Embryonic facial prominence (tissue), 1 donor: Measurements from ENCODE around the gene SPATA4.
"Not testable (repeated sequence)": the region's sequence is repeated elsewhere in the genome, so short reads cannot be mapped to it uniquely, and the experiment has no call there.

Experiments used
- DNase-seq: peaks from one replicate; pipeline ENCODE4 v3.0.0-alpha.2; 2016; ENCODE audit errors: extremely low spot score

Gene SPATA4

DNA sequence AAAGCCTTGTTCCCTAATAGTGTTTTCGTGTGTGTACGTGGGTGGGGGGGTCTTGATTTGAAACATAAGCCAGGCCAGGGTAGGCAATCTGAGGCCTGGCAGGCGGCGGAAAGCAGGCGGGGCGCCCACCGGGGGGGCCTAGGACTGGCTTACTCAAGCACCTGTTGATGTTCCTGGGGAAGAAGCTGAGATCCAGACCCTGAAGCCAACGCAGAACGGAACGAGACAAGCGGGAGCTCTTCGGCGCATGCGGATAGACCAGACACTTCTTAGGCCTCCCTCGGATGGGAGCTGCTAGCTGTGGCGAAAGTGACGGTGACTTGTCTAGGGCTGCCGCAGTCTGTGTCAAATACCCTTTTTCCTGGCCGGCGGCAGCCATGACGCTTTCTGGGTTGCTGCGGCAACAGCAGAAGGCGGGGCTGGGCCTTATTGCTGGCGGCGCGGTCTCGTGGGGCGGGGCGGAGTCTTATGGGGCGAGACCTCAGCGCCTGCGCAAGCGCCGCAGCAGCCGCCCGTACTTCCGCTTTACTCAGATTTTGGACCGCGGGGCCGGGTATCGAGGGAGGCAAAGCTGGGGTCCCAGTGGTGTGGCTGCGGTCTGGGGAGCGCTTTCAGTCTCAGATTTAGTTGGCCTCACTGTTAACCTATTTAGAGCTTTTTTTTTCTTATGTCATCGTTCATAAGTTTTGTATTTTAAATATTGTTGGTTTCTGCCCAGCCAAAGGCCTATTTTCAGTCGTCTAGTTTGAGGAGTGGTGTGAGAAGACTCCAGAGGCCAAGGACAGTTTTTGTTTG lies at the start of gene SPATA4:
Gene SPATA4 (minus strand): TSS at position 402 of the 795 bp plus-strand sequence. CDS start 23 bp downstream, at position 379.
- DNase-seq = peak; percentile 86

DNA sequence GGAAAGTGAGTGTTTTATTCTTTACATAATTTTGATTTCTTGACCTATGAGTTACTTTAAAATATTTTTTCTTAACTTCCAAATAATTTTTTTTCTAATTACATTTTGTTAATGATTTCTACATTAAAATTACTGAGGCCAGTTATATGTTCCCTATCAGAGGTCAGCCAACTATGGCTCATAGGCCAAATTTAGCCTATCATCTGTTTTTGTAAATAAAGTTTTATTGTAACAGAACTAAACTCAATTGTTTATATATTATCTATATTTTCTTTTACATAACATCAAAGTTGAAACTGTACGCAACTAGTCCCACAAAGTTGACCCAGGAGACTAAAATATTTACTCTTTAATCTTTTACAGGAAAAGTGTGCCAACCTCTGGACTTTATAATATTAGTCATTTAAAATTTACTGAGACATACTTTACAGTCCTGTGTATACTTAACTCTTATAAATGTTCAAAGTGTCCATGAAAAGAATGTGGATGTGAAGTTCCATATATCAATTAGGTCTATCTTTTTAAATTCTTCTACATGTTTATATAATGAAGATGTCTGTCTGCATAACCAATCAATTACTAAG lies 47.5 kb upstream of the SPATA4 start:
- DNase-seq = no peak

DNA sequence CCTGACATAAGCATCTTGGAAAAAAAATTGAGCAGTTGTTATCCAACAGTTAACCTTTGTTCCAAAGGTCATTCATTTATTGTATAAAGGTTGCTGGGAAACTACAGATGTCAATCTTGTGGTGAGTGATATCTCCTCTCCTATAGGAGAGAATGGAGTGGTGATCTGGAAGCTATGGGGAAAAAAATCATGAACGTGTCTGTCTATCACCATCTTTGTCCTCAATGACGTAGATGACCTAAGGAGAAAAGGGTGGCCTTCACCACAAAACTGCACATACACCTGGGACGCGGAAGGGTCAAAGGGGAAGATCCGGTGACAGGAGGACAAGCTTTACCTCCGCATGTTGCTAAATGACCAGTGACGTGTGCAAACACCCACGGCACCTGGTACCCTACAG lies 46.3 kb upstream of the SPATA4 start:
- no peak for DNase-seq

DNA sequence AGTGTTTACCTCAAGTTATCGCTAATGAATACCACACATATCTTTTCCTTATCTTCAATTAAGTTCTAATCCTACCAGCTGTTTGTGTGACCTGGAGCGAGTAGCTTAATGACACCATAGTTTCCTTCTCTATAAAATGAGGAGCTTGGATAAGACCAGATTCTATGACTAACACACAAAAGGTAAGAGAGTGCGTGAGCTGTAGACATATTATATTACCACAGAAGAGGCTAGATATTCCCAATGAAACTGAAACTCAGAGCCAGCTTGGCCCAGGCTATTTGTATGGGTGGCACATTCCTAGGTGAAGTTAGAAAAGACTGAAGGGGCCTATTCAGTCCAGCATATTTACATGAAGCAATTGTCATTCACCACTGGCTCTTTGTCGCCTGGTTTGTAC lies 43.4 kb upstream of the SPATA4 start:
- no peak for DNase-seq

DNA sequence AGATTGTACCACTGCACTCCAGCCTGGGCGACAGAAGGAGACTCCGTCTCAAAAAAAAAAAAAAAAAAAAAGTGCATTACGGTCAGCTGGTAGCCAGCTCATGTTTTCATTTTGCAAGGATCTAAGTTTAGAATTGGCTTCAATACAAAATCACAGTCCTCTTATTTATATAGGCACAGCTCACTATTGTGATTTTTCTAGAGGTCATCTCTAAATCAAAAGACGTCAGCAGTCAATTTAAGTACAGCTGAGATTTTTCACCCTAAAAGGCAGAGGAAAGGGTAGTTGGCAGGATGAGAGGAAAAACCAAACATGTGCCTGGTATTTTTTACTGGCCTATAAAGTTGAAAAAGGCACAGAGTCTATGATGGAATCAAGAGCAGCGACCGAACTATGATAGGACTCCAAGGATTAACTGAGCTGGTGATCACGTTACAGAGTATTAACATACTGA lies 42.8 kb upstream of the SPATA4 start:
- peak; percentile 7 for DNase-seq

DNA sequence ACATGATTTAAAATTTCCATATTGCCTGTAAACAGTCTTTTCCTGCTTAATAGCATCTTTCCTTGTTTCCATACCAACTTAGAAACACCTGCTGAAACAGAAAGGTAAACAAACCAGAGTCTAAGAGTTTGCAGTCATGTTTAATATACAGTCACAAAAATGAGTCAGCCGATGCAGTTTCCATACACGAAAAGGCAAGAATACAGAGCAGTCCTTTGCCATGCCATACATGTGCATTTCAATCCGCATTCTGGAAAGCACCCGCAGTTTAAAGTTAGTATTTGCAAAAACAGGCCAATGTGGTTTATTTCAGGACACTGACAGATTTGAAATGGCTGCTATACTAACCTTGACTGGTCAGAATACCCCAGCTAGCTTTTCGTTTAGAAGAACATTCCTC lies 41.6 kb upstream of the SPATA4 start:
- DNase-seq = no peak

DNA sequence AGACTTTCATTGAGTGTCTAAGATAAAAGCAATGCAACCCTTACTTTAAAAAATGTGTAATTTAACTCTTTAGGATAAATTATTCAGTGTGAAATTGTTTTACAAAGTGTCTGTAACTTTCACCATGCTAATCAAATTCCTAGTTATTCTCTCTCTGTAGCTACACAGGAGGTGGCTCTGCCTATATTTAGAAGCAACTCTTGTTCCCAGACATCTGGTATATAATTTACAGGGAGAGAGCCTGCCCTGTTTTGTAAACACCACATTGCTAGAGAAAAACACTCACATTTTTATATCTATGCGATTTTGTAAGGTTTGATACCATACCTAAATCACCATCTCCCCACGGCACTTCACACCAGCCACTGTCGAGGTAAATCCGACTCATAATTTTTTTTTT lies 35.5 kb upstream of the SPATA4 start:
- no peak for DNase-seq

DNA sequence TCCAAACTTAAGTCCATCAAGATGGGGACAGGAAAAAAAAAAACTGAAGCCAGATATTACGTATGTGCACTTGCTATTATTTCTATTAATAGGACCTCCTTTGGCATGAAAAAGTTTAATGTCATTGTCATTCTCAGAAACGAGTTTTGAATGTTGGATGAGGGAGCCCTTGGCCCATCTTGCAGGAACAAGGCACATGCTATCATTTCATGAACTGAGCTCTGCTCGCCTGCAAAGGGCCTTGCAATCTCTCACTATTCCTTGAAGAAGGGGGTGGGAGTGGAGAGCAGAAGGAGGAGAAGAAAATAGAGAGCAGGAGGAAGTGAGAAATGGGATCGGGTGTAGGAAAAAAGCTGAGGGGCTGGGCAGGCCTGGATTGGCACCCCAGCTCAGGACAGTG lies 34.3 kb upstream of the SPATA4 start:
- no peak for DNase-seq

DNA sequence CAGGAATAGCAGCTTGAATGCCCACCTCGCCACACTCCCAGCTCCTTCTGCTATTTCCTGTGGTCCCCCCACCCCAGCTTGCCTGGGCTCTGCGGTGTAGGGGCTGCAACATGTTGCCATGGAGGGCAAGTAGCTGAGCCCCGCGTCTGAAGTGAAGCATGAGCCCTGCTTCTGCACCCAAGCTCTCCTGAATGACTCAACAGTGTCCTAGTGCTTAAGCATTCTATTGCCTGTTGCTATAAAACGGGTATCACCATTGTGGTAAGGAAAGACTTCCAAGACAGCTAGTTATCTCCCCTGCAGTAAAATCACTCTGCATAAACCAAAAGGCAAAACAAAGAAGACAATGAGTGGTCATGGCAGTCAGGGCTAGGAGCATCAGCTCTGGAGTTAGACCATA lies 31.4 kb upstream of the SPATA4 start:
- no peak for DNase-seq

DNA sequence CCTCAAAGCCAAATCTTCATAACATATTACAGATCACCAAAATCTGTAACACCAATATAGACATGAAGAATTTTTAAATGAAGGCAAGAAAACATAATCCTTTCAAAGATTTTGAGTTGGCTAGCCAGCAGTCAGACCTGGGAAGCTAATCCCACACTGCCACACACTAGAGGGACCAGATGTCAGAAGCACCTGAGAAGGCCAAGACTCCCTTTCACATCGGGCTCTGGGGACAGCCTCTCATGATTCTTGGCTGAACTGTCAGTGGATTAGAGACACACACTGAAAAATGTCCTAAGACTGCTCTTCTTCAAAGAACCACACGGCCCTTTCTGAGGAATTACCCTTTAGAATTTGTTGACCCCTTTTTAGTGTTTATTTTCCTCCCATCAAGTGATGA lies 28.2 kb upstream of the SPATA4 start:
- no peak for DNase-seq

DNA sequence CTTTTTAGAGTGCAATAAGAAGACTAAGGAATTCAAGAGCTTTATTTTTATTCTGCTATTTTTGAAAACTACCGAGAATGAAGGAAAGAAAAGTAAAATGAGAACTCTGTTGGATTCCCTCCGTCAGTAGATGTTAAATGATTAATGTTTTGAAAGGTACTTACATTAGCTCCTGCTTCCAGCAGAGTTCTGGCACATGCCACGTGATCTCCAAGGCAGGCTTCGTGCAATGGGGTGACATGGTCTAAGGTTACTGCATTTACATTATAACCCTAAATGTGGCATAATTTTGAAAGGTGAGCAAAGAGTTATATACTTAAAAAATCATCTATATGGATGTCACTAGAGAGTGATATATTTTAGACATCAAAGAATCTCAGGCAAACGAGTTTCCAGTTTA lies 26.8 kb upstream of the SPATA4 start:
- no peak for DNase-seq

DNA sequence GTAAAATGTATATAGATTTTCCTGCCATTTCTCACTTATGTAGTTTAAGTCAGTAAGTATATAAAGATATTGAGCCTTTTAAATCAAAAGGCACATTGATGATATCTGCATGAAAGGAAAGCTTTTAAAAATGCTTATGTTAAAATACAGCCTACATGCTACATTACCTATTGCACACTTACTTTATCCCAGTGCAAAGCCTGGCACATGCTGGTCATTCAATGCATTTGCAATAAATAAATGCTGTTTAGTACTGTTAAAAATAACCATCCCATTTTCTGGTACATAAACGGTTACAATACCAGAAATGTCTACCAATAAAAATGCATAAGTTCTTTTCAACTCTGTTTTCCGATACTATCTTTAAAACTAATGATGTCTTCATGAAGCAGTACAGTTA lies 22.1 kb upstream of the SPATA4 start:
- no peak for DNase-seq

DNA sequence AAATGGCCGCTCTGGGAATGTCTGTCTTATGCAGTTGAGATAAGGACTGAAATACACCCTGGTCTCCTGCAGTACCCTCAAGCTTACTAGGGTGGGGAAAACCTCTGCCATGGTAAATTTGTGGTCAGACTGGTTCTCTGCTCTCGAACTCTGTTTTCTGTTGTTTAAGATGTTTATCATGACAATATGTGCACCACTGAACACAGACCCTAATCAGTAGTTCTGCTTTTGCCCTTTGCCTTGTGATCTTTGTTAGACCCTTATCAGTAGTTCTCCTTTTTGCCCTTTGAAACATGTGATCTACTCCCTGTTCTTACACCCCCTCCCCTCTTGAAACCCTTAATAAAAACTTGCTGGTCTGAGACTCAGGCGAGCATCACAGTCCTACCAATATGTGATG lies 17.0 kb upstream of the SPATA4 start:
- DNase-seq = not testable (repeated sequence)

DNA sequence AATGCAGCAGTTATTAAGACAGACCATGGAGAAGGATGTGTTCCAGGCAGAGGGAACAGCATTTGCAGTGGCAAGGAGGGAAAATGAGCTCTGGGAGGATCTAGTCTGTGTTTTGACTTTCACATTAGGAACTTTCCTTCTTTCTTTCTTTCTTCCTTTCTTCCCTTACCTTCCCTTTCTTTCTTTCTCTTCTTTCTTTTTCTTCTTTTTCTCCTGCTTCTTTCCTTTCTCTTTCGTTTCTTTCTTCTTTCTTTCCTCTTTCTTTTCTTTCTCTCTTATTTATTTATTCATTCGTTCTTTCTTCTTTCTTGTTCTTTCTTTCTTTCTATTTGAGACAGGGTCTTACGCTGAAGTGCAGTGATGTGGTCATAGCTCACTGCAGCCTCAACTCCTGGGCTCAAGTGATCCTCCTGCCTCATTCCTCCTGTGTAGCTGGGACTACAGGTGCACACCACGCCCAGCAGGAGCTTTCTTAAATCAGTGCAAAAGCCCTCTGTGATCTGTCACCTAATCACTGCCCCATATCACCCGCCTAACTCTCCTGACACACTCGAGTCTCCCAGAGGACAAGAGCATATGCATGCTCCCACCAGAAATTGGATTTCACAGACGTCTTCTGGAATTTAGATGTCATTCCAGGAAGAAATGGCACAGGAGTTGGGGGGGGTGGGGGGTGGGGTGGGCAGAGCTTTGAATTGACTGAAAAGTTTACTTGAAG lies 15.4 kb upstream of the SPATA4 start:
- DNase-seq = no peak

DNA sequence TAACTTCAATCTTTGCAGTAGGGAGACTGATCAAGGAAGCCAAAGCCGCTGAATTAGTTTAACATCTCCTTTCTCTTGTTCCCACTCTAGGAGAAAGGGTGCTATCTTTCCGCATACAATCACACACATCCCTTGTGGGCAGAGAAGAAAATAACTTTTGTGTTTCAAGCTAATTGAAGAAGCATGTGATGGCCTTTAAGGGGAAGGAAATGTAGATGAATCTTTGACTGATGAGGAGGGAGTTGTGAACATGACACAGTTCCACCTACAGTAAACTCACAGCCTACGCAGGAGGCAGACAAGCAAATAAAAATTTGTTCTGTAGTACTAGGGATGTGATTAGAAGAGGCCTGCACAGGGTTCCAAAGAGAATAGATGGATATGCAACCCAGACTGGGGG lies 14.7 kb upstream of the SPATA4 start:
- DNase-seq = no peak

DNA sequence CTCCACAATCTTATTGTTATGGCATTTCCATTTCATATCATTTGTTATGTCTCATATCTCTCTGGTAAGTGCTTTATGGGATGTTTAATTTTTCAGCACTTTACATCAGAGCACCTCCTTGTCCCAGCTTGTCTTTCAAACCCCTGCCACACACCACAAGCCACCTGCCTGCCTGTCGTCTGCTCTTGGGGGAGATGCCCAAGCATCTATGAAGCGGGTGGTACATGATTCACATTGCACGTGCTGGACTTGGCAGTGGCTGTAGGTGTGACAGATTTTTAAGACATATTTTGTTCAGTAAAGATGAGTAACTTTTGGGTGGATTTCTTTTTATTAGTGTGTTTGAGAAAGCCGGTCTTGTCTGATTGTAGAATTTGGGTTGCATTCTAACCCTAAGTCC lies 14.2 kb upstream of the SPATA4 start:
- DNase-seq = no peak

DNA sequence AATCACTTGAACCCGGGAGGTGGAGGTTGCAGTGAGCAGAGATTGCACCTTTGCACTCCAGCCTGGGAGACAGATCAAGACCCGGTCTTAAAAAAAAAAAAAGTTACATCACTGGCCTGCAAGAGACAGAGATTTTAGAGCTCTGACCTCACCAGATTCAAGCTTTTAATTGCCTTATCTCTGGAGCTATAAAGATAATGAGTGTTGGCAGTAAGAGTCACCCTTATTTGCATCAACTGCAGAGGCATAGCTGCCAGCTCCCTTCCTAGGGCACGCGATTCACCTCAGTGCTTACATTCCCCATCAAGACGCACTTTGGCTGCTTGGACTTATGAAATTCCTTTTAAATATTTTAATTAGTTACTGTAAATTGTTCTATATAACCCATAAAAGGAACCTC lies 12.5 kb upstream of the SPATA4 start:
- no peak for DNase-seq

DNA sequence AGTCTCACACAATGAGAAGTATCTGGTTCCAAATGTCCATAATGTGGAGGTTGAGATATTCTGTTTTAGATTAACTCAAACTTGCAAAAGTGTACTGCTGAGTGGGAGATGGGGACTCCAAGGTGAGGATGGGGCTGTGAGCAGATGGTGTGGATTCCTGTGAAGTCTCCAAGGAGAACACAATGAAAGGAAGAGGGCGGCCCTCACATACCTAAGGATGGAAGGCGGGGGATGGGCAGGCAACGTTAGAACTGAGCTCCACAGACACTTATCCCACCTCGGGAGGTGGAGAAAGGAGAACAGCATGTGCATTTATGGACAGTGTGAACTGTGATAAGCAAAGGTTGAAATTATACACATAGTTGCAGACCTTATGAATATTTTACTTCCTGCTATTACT lies 9.9 kb upstream of the SPATA4 start:
- no peak for DNase-seq

DNA sequence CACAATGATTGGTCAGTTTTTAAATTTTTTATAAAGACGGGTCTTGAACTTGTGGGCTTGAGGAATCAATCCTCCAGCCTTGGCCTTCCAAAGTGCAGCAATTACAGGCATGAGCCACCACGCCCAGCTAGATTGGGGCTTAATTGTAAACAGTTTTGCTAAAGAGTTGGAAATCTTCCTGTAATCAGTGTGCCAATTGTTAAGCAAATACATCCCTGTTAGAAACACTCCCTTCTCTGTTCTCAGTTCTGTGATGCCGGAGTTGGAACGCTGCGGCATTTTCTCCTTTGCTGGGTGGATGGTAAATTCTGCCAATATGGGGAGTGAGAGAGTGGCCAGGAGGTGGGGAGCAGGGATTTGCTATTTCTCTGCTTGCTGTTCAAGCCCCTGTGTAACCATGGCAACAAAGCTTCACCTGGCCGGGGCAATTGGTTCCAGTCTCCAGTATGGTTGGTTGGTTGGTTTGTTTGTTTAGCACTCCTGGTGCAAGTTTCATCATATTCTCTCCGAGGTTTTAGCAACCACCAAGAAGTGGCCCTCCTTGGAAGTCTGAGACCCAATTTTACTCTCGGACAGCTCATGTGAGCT lies 3.0 kb upstream of the SPATA4 start:
- no peak for DNase-seq

DNA sequence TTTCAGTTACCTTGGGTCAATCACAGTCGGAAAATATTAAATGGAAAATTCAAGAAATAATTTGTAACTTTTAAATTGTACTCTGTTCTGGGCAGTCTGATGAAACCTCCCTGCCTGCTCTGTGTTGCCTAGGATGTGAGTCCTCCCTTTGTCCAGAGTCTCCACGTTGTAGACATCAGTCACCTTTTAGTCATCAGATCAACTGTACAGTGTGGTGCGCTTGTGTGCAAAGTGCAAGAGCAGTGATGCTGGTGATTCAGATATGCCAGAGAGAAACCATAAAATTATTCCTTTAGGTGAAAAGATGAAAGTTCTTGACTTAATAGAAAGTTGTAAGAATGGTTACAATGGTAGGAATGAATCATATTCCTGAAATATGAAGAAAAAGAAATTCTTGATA lies 1.4 kb downstream of the SPATA4 start:
- no peak for DNase-seq

DNA sequence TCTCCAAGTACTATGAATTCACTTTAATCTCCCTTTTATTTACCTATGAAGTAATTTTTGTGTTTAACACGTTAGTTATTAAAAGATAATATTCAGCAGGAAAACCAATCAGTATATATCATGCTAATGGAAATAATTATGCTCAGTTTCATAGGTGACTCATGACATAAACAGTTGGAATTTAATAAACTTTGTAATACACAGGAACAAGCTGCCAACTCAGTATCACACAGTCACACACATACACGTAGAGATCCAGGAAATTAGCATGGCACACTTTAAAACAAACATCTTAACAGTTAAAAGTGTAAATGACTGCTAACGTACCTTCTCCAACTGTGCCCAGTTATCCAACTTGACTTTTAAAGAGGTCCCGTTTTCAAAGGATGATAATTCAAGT lies 2.3 kb downstream of the SPATA4 start:
- DNase-seq = no peak

DNA sequence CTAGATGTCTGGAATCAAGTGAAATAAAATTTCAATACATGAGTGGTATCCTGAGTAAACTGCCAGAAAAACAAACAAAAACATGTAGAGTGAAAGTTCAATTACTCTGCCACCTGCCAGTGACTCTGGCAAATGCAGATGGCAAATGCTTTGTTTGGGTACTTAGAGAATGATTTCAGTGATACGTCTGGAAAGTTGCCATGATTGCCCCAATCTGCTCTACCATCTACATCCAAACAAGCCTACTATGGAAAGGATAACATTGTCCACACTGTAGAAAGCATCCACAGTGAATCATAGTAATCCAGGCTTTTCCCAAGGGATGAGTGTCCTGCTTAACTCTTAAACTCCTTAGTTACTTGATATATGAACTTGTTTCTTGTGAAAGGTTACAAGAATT lies 3.4 kb downstream of the SPATA4 start:
- no peak for DNase-seq
